Measurements from ENCODE around the gene ZNF532. TPM values are rescaled to one million over a fixed set of nuclear protein-coding genes. Genes with fewer than 3 reads are reported as not detected.
A peak's percentile ranks its signal among the peaks of the same experiment; 100 is the strongest.

Gene ZNF532
- total and polyA plus RNA-seq, 11 donors = 16.0 to 84.4 (median 69.9) TPM

DNA sequence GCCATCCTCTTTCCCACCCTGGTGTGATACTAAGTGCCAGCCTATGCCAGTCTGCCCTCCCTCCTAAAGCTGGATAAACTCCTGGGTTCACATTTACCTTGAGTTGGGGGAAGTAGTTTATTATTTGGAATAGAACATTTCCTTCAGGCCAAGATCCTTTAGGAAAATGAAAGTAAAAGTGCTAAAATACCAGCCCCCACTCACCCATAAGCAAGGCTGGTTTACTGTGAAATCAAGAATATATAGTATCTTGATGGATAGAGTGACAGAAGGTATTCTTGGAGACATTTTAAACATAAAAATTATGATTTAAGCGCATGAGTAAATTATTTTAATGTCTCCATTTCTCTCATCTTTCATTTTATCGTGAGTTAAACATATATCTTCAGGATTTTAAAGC lies 27.1 kb downstream of the ZNF532 start:
- intact Hi-C loops (cut with DNase I) = no loop called here
- 78 to 90% (median 87%) methylated on average over 2 of the region's 2 CpGs for WGBS, 4 donors

GRCh38 chr18:58892488-58892887 lies 27.8 kb downstream of the ZNF532 start:
- Histone ChIP-seq H3K27ac (peak overlapping the region in 7 of 12 donors; percentile 13 to 69 (median 45)), H3K4me1 (peaks cover 0 to 74% (median 42%) of the 10 kb centered on the region in 12 donors), H3K4me3 (no peak overlapping the region), H3K36me3 (peaks cover 0 to 17% (median 0%) of the 10 kb centered on the region in 9 donors), H3K9me3 (no peaks in the 10 kb centered on the region), H3K27me3 (no peaks in the 10 kb centered on the region)
- ATAC-seq = peak in 2 of 4 donors; percentile 31 to 38
- no peak for TF ChIP-seq POLR2A (IDR thresholded peaks at IDR 0.05)
- 61 to 70% (median 65%) methylated on average over 6 of the region's 6 CpGs for WGBS, 4 donors
- intact Hi-C loops (cut with DNase I) = no loop called here
- no peak for DNase-seq

More for the DNA sequence above, 27.1 kb downstream of the ZNF532 start:
- TF ChIP-seq POLR2A (IDR thresholded peaks at IDR 0.05) (no peak), CTCF (IDR thresholded peaks at IDR 0.05) (no peak)
- H3K36me3 ChIP-seq = peaks cover 0 to 18% (median 0%) of the 10 kb centered on the region in 9 donors
- peak overlapping the region in 10 of 12 donors; percentile 8 to 69 (median 46) for H3K27ac ChIP-seq
- peaks cover 0 to 78% (median 46%) of the 10 kb centered on the region in 12 donors for H3K4me1 ChIP-seq
- no peaks in the 10 kb centered on the region for H3K27me3 ChIP-seq
- H3K4me3 ChIP-seq = peak overlapping the region in 7 of 12 donors; percentile 4 to 27 (median 22)
- DNase-seq (no peak), ATAC-seq (no peak)
- no peaks in the 10 kb centered on the region for H3K9me3 ChIP-seq

DNA sequence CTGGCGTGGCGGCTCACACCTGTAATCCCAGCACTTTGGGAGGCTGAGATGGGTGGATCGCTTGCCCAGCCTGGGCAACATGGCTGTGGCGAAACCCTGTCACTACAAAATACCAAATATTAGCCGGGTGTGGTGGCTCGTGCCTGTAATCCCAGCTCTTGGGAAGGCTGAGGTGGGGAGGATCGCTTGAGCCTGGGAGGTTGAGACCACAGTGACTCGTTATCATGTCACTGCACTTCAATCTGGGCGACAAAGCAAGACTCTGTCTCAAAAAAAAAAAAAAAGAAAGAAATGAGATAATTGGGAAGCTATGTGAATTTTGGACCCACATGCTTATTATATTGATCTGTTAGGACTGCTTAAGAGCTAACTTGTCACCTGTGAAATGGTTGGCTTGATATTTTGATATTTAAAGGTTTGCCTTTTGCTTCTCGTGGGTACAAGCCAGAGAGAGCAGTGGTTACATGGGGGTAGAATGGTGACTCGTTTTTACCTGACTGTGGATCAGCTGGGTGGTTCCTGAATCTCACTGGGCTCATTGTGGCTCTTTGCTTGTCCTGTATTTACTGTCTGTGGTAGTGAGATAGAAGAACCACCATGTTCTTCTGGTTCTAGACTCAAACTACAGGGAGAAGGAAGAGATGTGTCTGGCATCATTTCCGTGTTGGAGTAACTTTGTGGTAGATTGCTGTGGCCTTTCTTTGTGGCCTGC lies 28.9 kb downstream of the ZNF532 start:
- H3K27ac ChIP-seq = peak overlapping the region in 1 of 12 donors; percentile 28
- H3K4me3 ChIP-seq = no peak overlapping the region
- no peaks in the 10 kb centered on the region for H3K27me3 ChIP-seq
- H3K4me1 ChIP-seq = peaks cover 0 to 64% (median 36%) of the 10 kb centered on the region in 12 donors
- DNase-seq (no peak), ATAC-seq (no peak)
- peaks cover 0 to 23% (median 6%) of the 10 kb centered on the region in 9 donors for H3K36me3 ChIP-seq
- no peak for TF ChIP-seq CTCF (IDR thresholded peaks at IDR 0.05)
- TF ChIP-seq POLR2A (IDR thresholded peaks at IDR 0.05) = no peak
- 95 to 97% (median 96%) methylated on average over 12 of the region's 12 CpGs for WGBS, 4 donors
- intact Hi-C loops (cut with DNase I) = no loop called here
- no peaks in the 10 kb centered on the region for H3K9me3 ChIP-seq

DNA sequence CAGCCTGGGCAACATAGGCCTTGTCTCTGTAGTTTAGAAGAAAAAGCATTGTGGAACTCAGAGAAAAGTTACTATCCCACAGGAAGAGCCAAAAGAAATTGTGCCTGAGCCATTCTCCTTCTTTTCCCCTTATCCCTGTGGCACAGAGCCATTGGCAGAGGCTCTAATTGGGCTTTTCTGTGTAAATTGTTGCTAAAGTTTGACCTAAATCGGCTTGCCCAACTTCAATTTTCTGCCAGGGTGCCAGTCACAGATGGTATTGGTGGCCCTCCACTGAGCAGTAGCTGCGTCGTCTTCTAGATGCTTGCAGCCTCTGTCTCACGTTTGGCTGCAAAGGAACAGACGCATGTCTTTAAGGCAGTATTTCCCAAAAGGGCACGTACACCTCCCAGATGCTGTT lies 30.3 kb downstream of the ZNF532 start:
- H3K9me3 ChIP-seq = no peaks in the 10 kb centered on the region
- no peaks in the 10 kb centered on the region for H3K27me3 ChIP-seq
- H3K27ac ChIP-seq = peak overlapping the region in 8 of 12 donors; percentile 2 to 60 (median 25)
- intact Hi-C loops (cut with DNase I) = no loop called here
- 70 to 80% (median 75%) methylated on average over 6 of the region's 6 CpGs for WGBS, 4 donors
- no peak overlapping the region for H3K4me3 ChIP-seq
- H3K36me3 ChIP-seq = peaks cover 0 to 28% (median 8%) of the 10 kb centered on the region in 9 donors
- DNase-seq (no peak), ATAC-seq (no peak)
- H3K4me1 ChIP-seq = peaks cover 0 to 78% (median 47%) of the 10 kb centered on the region in 12 donors
- no peak for TF ChIP-seq POLR2A (IDR thresholded peaks at IDR 0.05)
- no peak for TF ChIP-seq CTCF (IDR thresholded peaks at IDR 0.05)

Data from heart left ventricle (tissue), 16 donors.